Cardiac muscle cell (in vitro differentiated cells and primary cell): Measurements from ENCODE around the gene AHR. TPM values are rescaled to one million over a fixed set of nuclear protein-coding genes. Genes with fewer than 3 reads are reported as not detected.

Experiments used
- DNase-seq, 2 donors: peaks; one replicate each; pipeline versions ENCODE4 v3.0.0 to v3.0.0-alpha.2; 2010 to 2017; ENCODE audit warnings: low read depth in 1 of 2, low spot score in 1 of 2
- H3K27ac ChIP-seq: fragments of 200-600 bp; sonication (generic); 2 replicates; pipeline ENCODE4 v1.5.1; 2016
- H3K27me3 ChIP-seq: fragments of 200-600 bp; sonication (generic); 2 replicates; pipeline ENCODE4 v1.6.0; 2016; ENCODE audit warnings: control low read depth
- H3K36me3 ChIP-seq: fragments of 200-600 bp; sonication (generic); 2 replicates; pipeline ENCODE4 v1.5.1; 2016; ENCODE audit warnings: control low read depth
- H3K4me1 ChIP-seq: fragments of 200-600 bp; sonication (generic); 2 replicates; pipeline ENCODE4 v1.8.1; 2017; ENCODE audit warnings: low read depth, mild to moderate bottlenecking, mixed run types
- H3K4me3 ChIP-seq: fragments of 200-600 bp; sonication (generic); 2 replicates; pipeline ENCODE4 v1.5.1; 2016; ENCODE audit warnings: mild to moderate bottlenecking
- H3K9me3 ChIP-seq: fragments of 200-600 bp; sonication (generic); 2 replicates; pipeline ENCODE4 v1.5.1; 2017; ENCODE audit warnings: low read depth, mild to moderate bottlenecking, control low read depth
- CTCF ChIP-seq: IDR thresholded peaks from 2 replicates; pipeline ENCODE4 v1.5.1; 2012; ENCODE audit warnings: low read depth, mild to moderate bottlenecking, low read length
- polyA plus RNA-seq: library from polyadenylated mRNA; unstranded; fragments of >200 nt; fragmentation: Nextera tagmentation; extraction: Ambion mirVana; gene quantifications from 2 replicates; pipeline ENCODE4 v1.2.1, GENCODE V29; 2016
- total RNA-seq: library from RNA; depleted of rRNA; stranded (reverse); fragments of >200 nt; gene quantifications from 2 replicates; pipeline ENCODE4 v1.2.3, GENCODE V29; 2016

Gene AHR
- total and polyA plus RNA-seq, 2 experiments from 2014 or later: 1.5 to 12.5 TPM

- H3K4me3 ChIP-seq: no peak overlapping the region
- peaks cover 11% of the 10 kb centered on the region for H3K4me1 ChIP-seq
- no peaks in the 10 kb centered on the region for H3K9me3 ChIP-seq
- DNase-seq: no peak
- no peaks in the 10 kb centered on the region for H3K36me3 ChIP-seq
- no peak overlapping the region for H3K27ac ChIP-seq
- no peaks in the 10 kb centered on the region for H3K27me3 ChIP-seq
- TF ChIP-seq CTCF: no peak
Measured at GRCh38 chr7:17319164-17320101, 21.0 kb downstream of the AHR start.

- no peak for TF ChIP-seq CTCF
- DNase-seq: no peak
- Histone ChIP-seq H3K4me1 (peaks cover 11% of the 10 kb centered on the region), H3K9me3 (no peaks in the 10 kb centered on the region), H3K27ac (no peak overlapping the region), H3K4me3 (no peak overlapping the region), H3K36me3 (no peaks in the 10 kb centered on the region), H3K27me3 (no peaks in the 10 kb centered on the region)
Measured at GRCh38 chr7:17320102-17320497, 21.6 kb downstream of the AHR start.

DNA sequence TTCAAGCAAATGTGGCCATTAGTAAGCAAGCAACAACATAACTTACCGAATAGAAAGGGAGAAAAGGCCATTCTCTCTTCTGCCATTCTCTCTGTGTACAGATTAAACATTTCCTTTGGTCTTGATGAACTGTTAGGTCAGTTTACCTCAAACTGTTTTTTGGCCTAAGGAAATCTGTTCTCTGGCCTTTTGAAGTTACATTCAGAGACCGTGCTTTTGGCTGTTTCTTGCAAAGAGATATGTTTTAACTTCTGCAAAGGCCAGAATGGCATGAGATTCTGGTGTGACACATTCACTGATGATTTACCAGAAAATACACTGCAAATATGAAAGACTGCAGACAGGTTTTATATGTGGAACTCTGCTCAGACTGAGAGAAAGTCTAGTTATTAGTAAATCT, 22.2 kb downstream of the AHR start:
- DNase-seq: no peak
- no peak overlapping the region for H3K27ac ChIP-seq
- no peak for TF ChIP-seq CTCF
- peaks cover 11% of the 10 kb centered on the region for H3K4me1 ChIP-seq
- H3K27me3 ChIP-seq: no peaks in the 10 kb centered on the region
- H3K9me3 ChIP-seq: no peaks in the 10 kb centered on the region
- no peak overlapping the region for H3K4me3 ChIP-seq
- no peaks in the 10 kb centered on the region for H3K36me3 ChIP-seq

GRCh38 chr7:17325364-17325763, 26.9 kb downstream of the AHR start:
- no peak for DNase-seq
- Histone ChIP-seq H3K27me3 (no peaks in the 10 kb centered on the region), H3K36me3 (no peaks in the 10 kb centered on the region), H3K4me3 (no peak overlapping the region), H3K4me1 (no peaks in the 10 kb centered on the region), H3K9me3 (no peaks in the 10 kb centered on the region), H3K27ac (no peak overlapping the region)
- TF ChIP-seq CTCF: no peak

GRCh38 chr7:17326378-17326777, 27.9 kb downstream of the AHR start:
- Histone ChIP-seq H3K27ac (no peak overlapping the region), H3K4me1 (no peaks in the 10 kb centered on the region), H3K36me3 (no peaks in the 10 kb centered on the region), H3K9me3 (no peaks in the 10 kb centered on the region), H3K27me3 (no peaks in the 10 kb centered on the region), H3K4me3 (no peak overlapping the region)
- no peak for TF ChIP-seq CTCF
- no peak for DNase-seq
